CD4-positive, CD25-positive, alpha-beta regulatory T cell (primary cell): ENCODE data around the gene CERS2. TPM values are rescaled to one million over a fixed set of nuclear protein-coding genes. Genes with fewer than 3 reads are reported as not detected.

ENCODE experiments used
- ATAC-seq, 2 donors: fragments of 150-1000 bp; cut with Tn5 transposase; one replicate each; pipeline ENCODE4 v1.10.0; 2021; ENCODE audit warnings: low read depth in 2 of 2, moderate number of reproducible peaks in 2 of 2, moderate library complexity in 1 of 2
- DNase-seq, 3 donors: peaks; one replicate each; pipeline versions ENCODE4 v3.0.0 to v3.0.0-alpha.2; 2012 to 2022; ENCODE audit warnings: mixed read lengths in 1 of 3
- H3K27ac ChIP-seq: one replicate; pipeline ENCODE4 v1.7.0; 2013; ENCODE audit warnings: mild to moderate bottlenecking, low read length; ENCODE audit not compliant: insufficient read depth, poor library complexity, severe bottlenecking
- H3K27me3 ChIP-seq: one replicate; pipeline ENCODE4 v1.7.0; 2013; ENCODE audit warnings: low read length; ENCODE audit not compliant: control insufficient read depth, insufficient read depth
- H3K36me3 ChIP-seq: one replicate; pipeline ENCODE4 v1.7.0; 2013; ENCODE audit warnings: mild to moderate bottlenecking, low read length, moderate library complexity; ENCODE audit not compliant: control insufficient read depth, insufficient read depth
- H3K4me1 ChIP-seq: 2 replicates; pipeline ENCODE4 v1.7.0; 2013; ENCODE audit warnings: mild to moderate bottlenecking, low read length; ENCODE audit not compliant: insufficient read depth, control insufficient read depth, poor library complexity, severe bottlenecking
- H3K4me3 ChIP-seq: one replicate; pipeline ENCODE4 v1.7.0; 2013; ENCODE audit warnings: low read depth, mild to moderate bottlenecking, low read length, moderate library complexity
- H3K9me3 ChIP-seq, 2 experiments: 1 replicate in 1 of 2; 2 replicates in 1 of 2; pipeline ENCODE4 v1.7.0; 2013; ENCODE audit warnings: low read length in 2 of 2, mild to moderate bottlenecking in 1 of 2, moderate library complexity in 1 of 2; ENCODE audit not compliant: control insufficient read depth in 2 of 2
- H3K27ac Mint-ChIP-seq, 3 donors: one replicate each; pipeline ENCODE4 v1.8.0; 2020 to 2022; ENCODE audit warnings: mild to moderate bottlenecking in 3 of 3, mixed read lengths in 3 of 3, moderate library complexity in 2 of 3
- H3K27me3 Mint-ChIP-seq: one replicate; pipeline ENCODE4 v1.8.0; 2022; ENCODE audit warnings: mild to moderate bottlenecking, mixed read lengths
- H3K36me3 Mint-ChIP-seq: one replicate; pipeline ENCODE4 v1.8.0; 2020; ENCODE audit warnings: mixed read lengths
- H3K4me1 Mint-ChIP-seq, 4 donors: one replicate each; pipeline ENCODE4 v1.8.0; 2020 to 2022; ENCODE audit warnings: mixed read lengths in 4 of 4, mild to moderate bottlenecking in 1 of 4
- H3K4me3 Mint-ChIP-seq, 4 donors: one replicate each; pipeline ENCODE4 v1.8.0; 2020 to 2022; ENCODE audit warnings: mild to moderate bottlenecking in 4 of 4, mixed read lengths in 4 of 4, moderate library complexity in 3 of 4
- H3K9me3 Mint-ChIP-seq, 7 donors: one replicate each; pipeline ENCODE4 v1.8.0; 2020 to 2022; ENCODE audit warnings: mixed read lengths in 7 of 7, mild to moderate bottlenecking in 3 of 7, moderate library complexity in 2 of 7
- polyA plus RNA-seq, 4 donors: library from polyadenylated mRNA; unstranded; fragments of 300-500 nt; fragmentation: Illumina TruSeq; gene quantifications; one replicate each; pipeline ENCODE4 v1.2.3, GENCODE V29; 2021
- total RNA-seq: library from RNA; stranded (reverse); gene quantifications from one replicate; pipeline ENCODE4 v1.2.3, GENCODE V29; 2022

CERS2 gene
- total RNA-seq (99.1 TPM), polyA plus RNA-seq (100 to 1,000 TPM; 179 to 201 (median 189) TPM)

- no peaks in the 10 kb centered on the region for H3K27me3 ChIP-seq
- H3K27ac Mint-ChIP-seq = peak within 1 kb of the TSS; percentile 85 to 88 (median 87)
- peaks cover 27 to 82% (median 61%) of the 10 kb centered on the region in 4 donors for H3K4me1 Mint-ChIP-seq
- DNase-seq (peak; percentile 71 to 77 (median 74)), ATAC-seq (peak; percentile 59 to 65)
- no peaks in the 10 kb centered on the region for H3K9me3 Mint-ChIP-seq
- H3K36me3 Mint-ChIP-seq = no peaks in the 10 kb centered on the region
- peak within 1 kb of the TSS; percentile 90 to 96 (median 91) for H3K4me3 Mint-ChIP-seq
- H3K27me3 Mint-ChIP-seq = peaks cover 9% of the 10 kb centered on the region
- peaks cover 69% of the 10 kb centered on the region for H3K4me1 ChIP-seq
- H3K4me3 ChIP-seq = peak within 1 kb of the TSS; percentile 82
- H3K36me3 ChIP-seq = no peaks in the 10 kb centered on the region
- H3K9me3 ChIP-seq = no peaks in the 10 kb centered on the region
- H3K27ac ChIP-seq = peak within 1 kb of the TSS; percentile 79
Measured at GRCh38 chr1:150974580-150975478, at the start of gene CERS2. Gene CERS2, minus strand, starts transcription at chr1:150974835. Its CDS starts 5,745 bp downstream, at chr1:150969090.

- H3K9me3 Mint-ChIP-seq = no peaks in the 10 kb centered on the region
- peaks cover 4% of the 10 kb centered on the region for H3K36me3 ChIP-seq
- no peaks in the 10 kb centered on the region for H3K27me3 ChIP-seq
- no peaks in the 10 kb centered on the region for H3K27me3 Mint-ChIP-seq
- no peak overlapping the region for H3K27ac ChIP-seq
- H3K4me1 ChIP-seq = peaks cover 24% of the 10 kb centered on the region
- H3K36me3 Mint-ChIP-seq = peaks cover 20% of the 10 kb centered on the region
- peak overlapping the region in 1 of 4 donors; percentile 61 for H3K4me3 Mint-ChIP-seq
- peaks cover 28 to 52% (median 30%) of the 10 kb centered on the region in 4 donors for H3K4me1 Mint-ChIP-seq
- peak overlapping the region; percentile 25 to 89 (median 39) for H3K27ac Mint-ChIP-seq
- no peak for ATAC-seq
- no peaks in the 10 kb centered on the region for H3K9me3 ChIP-seq
- H3K4me3 ChIP-seq = no peak overlapping the region
- no peak for DNase-seq
Measured at GRCh38 chr1:151013518-151013917, 38.9 kb upstream of the CERS2 start.

- Histone ChIP-seq H3K9me3 (no peaks in the 10 kb centered on the region), H3K27ac (no peak overlapping the region), H3K4me3 (no peak overlapping the region), H3K4me1 (peaks cover 26% of the 10 kb centered on the region), H3K36me3 (no peaks in the 10 kb centered on the region), H3K27me3 (no peaks in the 10 kb centered on the region)
- H3K4me3 Mint-ChIP-seq = peak overlapping the region in 2 of 4 donors; percentile 52 to 61
- peaks cover 15% of the 10 kb centered on the region for H3K36me3 Mint-ChIP-seq
- H3K27me3 Mint-ChIP-seq = no peaks in the 10 kb centered on the region
- H3K27ac Mint-ChIP-seq = peak overlapping the region; percentile 25 to 89 (median 39)
- ATAC-seq (no peak), DNase-seq (no peak)
- peaks cover 26 to 58% (median 33%) of the 10 kb centered on the region in 4 donors for H3K4me1 Mint-ChIP-seq
- no peaks in the 10 kb centered on the region for H3K9me3 Mint-ChIP-seq
Measured at GRCh38 chr1:151012684-151013471, 38.2 kb upstream of the CERS2 start.

- Mint-ChIP-seq H3K4me1 (peaks cover 31 to 74% (median 44%) of the 10 kb centered on the region in 4 donors), H3K27me3 (no peaks in the 10 kb centered on the region), H3K9me3 (no peaks in the 10 kb centered on the region), H3K27ac (peak overlapping the region in 1 of 3 donors; percentile 91), H3K4me3 (peak overlapping the region; percentile 35 to 98 (median 58)), H3K36me3 (peaks cover 15% of the 10 kb centered on the region)
- Histone ChIP-seq H3K9me3 (no peaks in the 10 kb centered on the region), H3K36me3 (no peaks in the 10 kb centered on the region), H3K27me3 (no peaks in the 10 kb centered on the region), H3K27ac (no peak overlapping the region), H3K4me1 (peaks cover 41% of the 10 kb centered on the region), H3K4me3 (no peak overlapping the region)
- no peak for DNase-seq
- ATAC-seq = no peak
Measured at GRCh38 chr1:151011154-151011850, 36.7 kb upstream of the CERS2 start.

- H3K27ac Mint-ChIP-seq = peak overlapping the region in 2 of 3 donors; percentile 25 to 97
- H3K27me3 Mint-ChIP-seq = no peaks in the 10 kb centered on the region
- DNase-seq (no peak), ATAC-seq (no peak)
- H3K9me3 Mint-ChIP-seq = no peaks in the 10 kb centered on the region
- H3K4me1 ChIP-seq = peaks cover 49% of the 10 kb centered on the region
- H3K4me3 Mint-ChIP-seq = peak overlapping the region; percentile 89 to 98 (median 96)
- peaks cover 31 to 84% (median 52%) of the 10 kb centered on the region in 4 donors for H3K4me1 Mint-ChIP-seq
- no peaks in the 10 kb centered on the region for H3K9me3 ChIP-seq
- H3K36me3 Mint-ChIP-seq = peaks cover 15% of the 10 kb centered on the region
- H3K27me3 ChIP-seq = no peaks in the 10 kb centered on the region
- no peak overlapping the region for H3K4me3 ChIP-seq
- H3K36me3 ChIP-seq = no peaks in the 10 kb centered on the region
- H3K27ac ChIP-seq = peak overlapping the region; percentile 2
Measured at GRCh38 chr1:151010346-151010726, 35.7 kb upstream of the CERS2 start.

GRCh38 chr1:151009674-151010345 is 35.2 kb upstream of the CERS2 start:
- DNase-seq = no peak
- H3K4me1 ChIP-seq = peaks cover 54% of the 10 kb centered on the region
- no peak overlapping the region for H3K27ac ChIP-seq
- H3K27ac Mint-ChIP-seq = peak overlapping the region; percentile 48 to 98 (median 97)
- H3K4me3 ChIP-seq = peak overlapping the region; percentile 90
- H3K4me3 Mint-ChIP-seq = peak overlapping the region; percentile 95 to 98 (median 96)
- no peak for ATAC-seq
- H3K4me1 Mint-ChIP-seq = peaks cover 31 to 88% (median 54%) of the 10 kb centered on the region in 4 donors
- H3K36me3 ChIP-seq = no peaks in the 10 kb centered on the region
- peaks cover 15% of the 10 kb centered on the region for H3K36me3 Mint-ChIP-seq
- H3K9me3 Mint-ChIP-seq = no peaks in the 10 kb centered on the region
- no peaks in the 10 kb centered on the region for H3K27me3 ChIP-seq
- no peaks in the 10 kb centered on the region for H3K9me3 ChIP-seq
- no peaks in the 10 kb centered on the region for H3K27me3 Mint-ChIP-seq

- peak overlapping the region; percentile 96 to 98 (median 97) for H3K27ac Mint-ChIP-seq
- no peaks in the 10 kb centered on the region for H3K27me3 ChIP-seq
- H3K4me1 ChIP-seq = peaks cover 58% of the 10 kb centered on the region
- H3K4me3 ChIP-seq = peak overlapping the region; percentile 90
- peak overlapping the region; percentile 95 to 98 (median 96) for H3K4me3 Mint-ChIP-seq
- H3K36me3 Mint-ChIP-seq = peaks cover 15% of the 10 kb centered on the region
- no peaks in the 10 kb centered on the region for H3K36me3 ChIP-seq
- ATAC-seq = no peak
- DNase-seq = no peak
- H3K9me3 Mint-ChIP-seq = no peaks in the 10 kb centered on the region
- H3K27ac ChIP-seq = peak overlapping the region; percentile 97
- H3K27me3 Mint-ChIP-seq = no peaks in the 10 kb centered on the region
- no peaks in the 10 kb centered on the region for H3K9me3 ChIP-seq
- peaks cover 27 to 91% (median 52%) of the 10 kb centered on the region in 4 donors for H3K4me1 Mint-ChIP-seq
Measured at GRCh38 chr1:151009206-151009587, 34.6 kb upstream of the CERS2 start.
